ENCODE measurements around the gene DCC. TPM values are rescaled to one million over a fixed set of nuclear protein-coding genes. Genes with fewer than 3 reads are reported as not detected.

The DCC gene
- 0.02 and 1.0 TPM in 2 replicates for total RNA-seq (2014; rRNA removed; shearing (Covaris generic))

GRCh38 chr18:52339891-52340371, at the start of gene DCC:
Gene DCC (plus strand): TSS chr18:52340197. CDS start chr18:52340788, 591 bp downstream.
- DNase-seq (ENCODE audit: low spot score) = peak; percentile 64

- no peak for DNase-seq (ENCODE audit: low spot score)
These were observed 29.3 kb upstream of the DCC start for GRCh38 chr18:52310651-52311050.

GRCh38 chr18:52311331-52311730, 28.7 kb upstream of the DCC start:
- DNase-seq (ENCODE audit: low spot score) = no peak

DNA sequence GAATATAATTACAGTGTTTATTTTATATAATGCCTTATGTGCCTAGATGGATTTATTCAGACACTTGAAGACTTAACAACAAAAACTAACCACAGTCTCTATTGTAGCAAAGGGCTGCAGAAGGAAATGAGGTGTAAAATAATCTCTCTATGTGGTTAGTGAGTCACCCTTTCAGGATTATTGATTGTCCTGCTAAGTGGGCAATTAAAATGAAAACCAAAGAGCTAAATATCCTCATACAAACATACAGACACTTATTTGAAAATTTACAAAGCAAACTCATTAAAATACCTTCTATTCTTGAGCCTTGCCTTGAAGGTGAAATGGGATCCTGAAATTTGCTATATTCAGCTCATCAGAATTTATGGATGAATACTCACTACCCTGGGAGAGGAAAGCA, 27.7 kb upstream of the DCC start:
- peak; percentile 34 for DNase-seq (ENCODE audit: low spot score)

GRCh38 chr18:52313213-52313612, 26.8 kb upstream of the DCC start:
- DNase-seq (ENCODE audit: low spot score) = no peak

DNA sequence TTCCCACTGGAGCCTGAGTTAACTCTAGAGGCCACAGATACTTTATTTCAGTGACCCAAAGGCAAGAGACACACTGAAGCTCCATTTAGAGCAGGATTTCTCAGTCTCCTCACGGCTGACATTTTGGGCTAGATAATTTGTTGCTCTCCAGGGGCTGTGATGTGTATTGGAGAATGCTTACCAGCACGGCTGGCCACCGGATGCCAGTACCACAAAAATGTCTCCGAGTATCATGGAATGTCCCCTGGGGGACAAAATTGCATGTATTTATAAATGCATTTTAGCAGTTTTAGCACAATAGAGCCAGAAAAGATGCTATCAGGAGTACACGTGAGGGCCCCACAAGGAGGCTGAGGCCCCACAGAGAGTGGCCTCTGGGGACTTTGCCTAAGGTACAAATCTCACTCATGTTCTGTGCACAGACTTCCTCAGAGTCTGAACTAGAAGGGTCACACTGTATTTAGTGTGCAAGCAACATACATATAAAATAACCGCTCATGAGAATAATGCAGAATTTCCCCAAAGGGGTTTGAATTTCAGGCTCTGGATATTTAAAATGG, 20.5 kb upstream of the DCC start:
- no peak for DNase-seq (ENCODE audit: low spot score)

- DNase-seq (ENCODE audit: low spot score) = no peak
These were observed 17.7 kb upstream of the DCC start for GRCh38 chr18:52322307-52322706.

- DNase-seq (ENCODE audit: low spot score) = no peak
These were observed 16.2 kb upstream of the DCC start for GRCh38 chr18:52323802-52324201.

- no peak for DNase-seq (ENCODE audit: low spot score)
These were observed 14.0 kb upstream of the DCC start for GRCh38 chr18:52325997-52326396.

- DNase-seq (ENCODE audit: low spot score) = no peak
These were observed 6.1 kb upstream of the DCC start for GRCh38 chr18:52333860-52334259.

DNA sequence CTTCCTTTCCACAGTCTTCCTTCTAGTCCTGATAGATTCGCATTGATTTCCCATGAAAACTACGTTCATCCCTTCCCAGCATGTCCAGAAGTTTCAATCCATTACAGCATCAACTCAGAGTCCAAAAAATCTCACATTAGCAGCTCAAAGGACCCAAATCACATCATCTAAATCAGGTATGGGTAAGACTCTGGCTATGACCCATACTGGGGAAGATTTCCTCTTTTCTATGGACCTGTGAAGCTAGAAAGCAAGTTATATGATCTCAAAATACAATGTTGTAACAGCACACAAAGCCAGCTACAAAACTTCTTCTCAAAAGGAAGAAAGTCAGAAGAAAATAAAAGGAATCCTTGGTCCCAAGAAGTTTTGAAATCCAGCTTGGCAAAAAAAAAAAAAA, 5.7 kb upstream of the DCC start:
- DNase-seq (ENCODE audit: low spot score) = no peak

GRCh38 chr18:52334896-52335295, 5.1 kb upstream of the DCC start:
- no peak for DNase-seq (ENCODE audit: low spot score)

GRCh38 chr18:52337276-52337675, 2.7 kb upstream of the DCC start:
- DNase-seq (ENCODE audit: low spot score) = no peak

DNA sequence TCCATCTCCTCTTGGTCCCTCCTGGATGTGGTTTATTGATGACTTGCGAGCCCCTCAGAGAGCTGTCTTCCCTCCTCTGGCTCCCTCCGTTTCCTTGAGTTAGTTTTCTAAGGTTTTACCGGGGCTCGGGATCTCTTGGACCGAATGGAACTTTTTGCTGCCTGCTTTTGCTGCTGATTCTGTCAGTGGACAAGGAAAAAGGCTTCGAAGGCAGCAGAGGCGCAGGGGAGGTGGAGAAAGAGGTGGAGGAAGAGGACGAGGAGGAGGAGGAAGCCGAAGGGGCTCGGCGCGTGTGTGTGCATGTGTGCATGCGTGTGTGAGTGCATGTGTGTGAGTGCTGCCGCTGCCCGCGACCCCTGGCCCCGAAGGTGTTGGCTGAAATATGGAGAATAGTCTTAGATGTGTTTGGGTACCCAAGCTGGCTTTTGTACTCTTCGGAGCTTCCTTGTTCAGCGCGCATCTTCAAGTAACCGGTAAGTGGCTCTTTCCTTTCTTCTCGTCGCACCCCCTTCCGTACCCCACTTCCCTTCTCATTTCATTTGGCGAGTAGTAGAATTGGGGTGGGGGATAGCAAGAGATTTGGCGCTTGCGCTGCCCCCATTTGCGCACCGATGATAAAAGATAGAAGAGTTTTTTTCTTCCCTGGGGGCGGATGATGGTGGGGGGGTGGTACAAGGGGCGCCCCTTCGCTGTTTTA, 557 bp downstream of the DCC start:
- no peak for DNase-seq (ENCODE audit: low spot score)

DNA sequence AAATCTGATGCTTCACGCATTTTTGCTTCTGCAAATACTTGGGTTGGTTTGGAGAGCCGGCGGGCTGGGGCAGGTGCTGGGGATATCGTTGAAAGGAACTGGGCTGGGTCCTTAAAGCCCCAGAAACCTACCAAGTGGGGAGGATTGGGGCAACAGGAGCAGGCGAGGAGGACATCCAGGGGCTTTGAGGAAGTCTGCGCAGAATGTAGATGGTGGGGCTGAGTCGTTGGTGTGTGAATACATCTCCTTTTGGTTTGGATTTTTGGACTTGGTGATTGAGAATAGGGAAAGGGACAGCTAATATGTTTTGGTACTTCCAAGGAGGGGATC, 1.1 kb downstream of the DCC start:
- DNase-seq (ENCODE audit: low spot score) = no peak

- no peak for DNase-seq (ENCODE audit: low spot score)
These were observed 1.8 kb downstream of the DCC start for GRCh38 chr18:52341608-52342381.

DNA sequence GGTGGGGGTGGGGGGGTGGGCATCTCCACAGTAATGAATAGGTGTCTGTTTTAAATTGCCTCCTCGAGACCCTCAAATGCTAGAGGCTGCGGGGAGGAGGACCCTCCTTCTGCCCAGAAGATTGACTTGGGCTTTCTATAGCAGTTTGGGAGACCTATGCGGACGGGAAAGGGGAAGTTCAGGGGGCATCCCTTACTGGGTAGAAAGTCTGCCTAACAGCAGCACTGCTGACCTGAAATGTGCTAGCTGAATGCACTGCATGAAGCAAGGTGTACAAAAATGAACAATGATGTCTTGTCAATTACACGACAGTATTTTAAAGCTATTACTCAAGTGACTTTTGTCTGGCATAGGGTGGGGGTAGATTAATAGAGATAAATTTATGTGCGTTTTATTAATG, 2.5 kb downstream of the DCC start:
- no peak for DNase-seq (ENCODE audit: low spot score)

DNA sequence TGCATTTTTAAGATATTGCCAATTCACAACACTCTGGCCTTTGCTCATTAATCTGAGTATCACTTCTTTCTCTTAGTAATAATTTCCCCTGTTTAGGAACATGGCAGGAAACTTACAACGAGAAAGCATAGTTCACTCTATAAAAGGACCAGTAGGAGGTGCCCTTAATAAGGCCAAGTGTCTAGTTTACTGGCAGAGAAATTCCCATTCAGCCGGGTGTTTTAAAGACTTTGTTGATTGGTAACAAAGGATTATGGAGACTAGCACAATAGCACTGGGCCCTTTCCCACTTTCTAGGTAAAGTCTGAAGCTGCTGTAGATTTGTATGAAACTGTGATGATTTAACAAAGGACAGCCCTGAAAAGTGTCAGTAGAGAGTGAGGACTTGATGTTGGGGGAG, 3.1 kb downstream of the DCC start:
- peak; percentile 24 for DNase-seq (ENCODE audit: low spot score)

DNA sequence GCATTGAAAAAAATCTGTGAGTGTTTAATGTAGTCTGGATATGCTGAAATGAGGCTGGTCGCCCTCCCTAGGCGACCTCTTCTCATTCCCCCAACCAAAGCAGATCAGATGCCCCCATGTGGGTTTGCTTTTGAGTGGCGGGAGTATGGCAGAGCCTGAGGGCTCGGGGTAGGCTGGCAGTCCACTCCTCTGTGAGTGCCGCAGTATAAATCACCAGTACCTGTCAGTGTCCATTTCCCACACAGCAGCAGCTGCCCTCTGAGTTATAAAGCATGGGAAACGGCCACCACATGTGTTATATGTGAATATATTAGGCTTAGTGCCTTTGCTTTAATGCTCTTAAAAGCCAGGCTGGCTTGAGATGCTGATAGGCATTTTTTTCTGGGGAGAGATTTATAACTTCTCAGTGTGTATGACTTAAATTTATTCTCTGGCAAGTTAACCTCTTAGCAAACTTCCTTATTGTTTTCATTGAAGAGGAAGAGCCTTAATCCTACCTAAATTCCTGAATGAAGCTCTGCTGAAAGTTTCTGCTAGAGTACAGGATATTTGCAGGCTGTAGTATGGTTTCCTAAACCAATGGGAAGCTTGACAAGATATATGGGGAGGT, 3.8 kb downstream of the DCC start:
- no peak for DNase-seq (ENCODE audit: low spot score)

GRCh38 chr18:52344881-52345280, 4.9 kb downstream of the DCC start:
- DNase-seq (ENCODE audit: low spot score) = no peak

- DNase-seq (ENCODE audit: low spot score) = no peak
These were observed 5.4 kb downstream of the DCC start for GRCh38 chr18:52345428-52345827.

DNA sequence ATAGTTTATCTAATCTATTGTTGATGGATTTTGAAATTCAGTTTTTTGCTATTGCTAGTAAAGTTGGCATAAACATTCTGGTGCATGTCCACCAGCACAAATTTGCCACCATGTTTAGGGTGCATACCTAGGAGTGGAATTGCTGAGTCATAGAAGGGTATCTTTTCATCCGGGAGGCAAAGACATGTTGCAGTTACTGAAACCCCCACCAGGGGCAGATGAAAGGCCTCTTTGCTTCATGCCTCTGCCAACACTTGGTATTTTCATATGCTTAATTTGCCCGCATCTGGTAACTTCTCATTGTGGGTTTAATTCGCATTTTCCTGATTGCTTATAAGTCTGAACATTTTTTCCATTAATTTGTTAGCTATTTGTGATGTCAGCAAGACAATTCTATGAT, 8.2 kb downstream of the DCC start:
- peak; percentile 29 for DNase-seq (ENCODE audit: low spot score)

DNA sequence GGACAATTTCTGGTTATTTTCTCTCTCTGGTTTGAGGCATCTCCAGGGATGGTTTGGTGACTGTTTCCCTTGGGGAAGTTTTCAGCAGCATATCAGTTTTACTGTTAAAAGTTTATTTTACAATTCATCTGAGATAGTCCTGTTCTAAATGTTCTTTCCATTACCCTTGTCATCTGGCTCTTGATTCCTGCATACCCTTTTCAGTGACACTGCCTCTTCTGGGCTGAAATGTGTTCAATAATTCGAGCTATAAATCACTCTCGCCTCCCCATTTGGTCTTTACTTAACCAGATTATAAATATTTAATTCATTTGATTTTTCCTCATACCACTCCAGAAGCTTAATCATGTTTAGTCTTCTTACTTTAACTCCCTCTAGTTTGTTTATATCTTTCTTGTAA, 9.5 kb downstream of the DCC start:
- DNase-seq (ENCODE audit: low spot score) = no peak

Measured in H4 (cell line).